HepG2 (cell line): ENCODE measurements around the gene MITF. TPM values are rescaled to one million over a fixed set of nuclear protein-coding genes. Genes with fewer than 3 reads are reported as not detected.

Source experiments
- ATAC-seq: fragments of 200-7000 bp; cut with Tn5 transposase; 3 replicates; pipeline ENCODE4 v1.9.1; 2020; ENCODE audit warnings: mild to moderate bottlenecking, moderate library complexity
- BruUV-seq: library from RNA; stranded (reverse); fragments of 400-500 nt; replicated peaks from 2 replicates; lab custom pipeline; 2021; lab: Mats Ljungman, UMichigan
- CTCF ChIA-PET: fragments of 300-600 bp; formaldehyde crosslinking; extraction: SDS; loops from one replicate; lab custom pipeline; 2021; ENCODE audit warnings: low total read pairs, inconsistent platforms, low intra/inter-chr PET ratio; lab: Yijun Ruan, JAX
- POLR2A ChIA-PET: fragments of 350-600 bp; sonication (Branson Sonifier 250); formaldehyde crosslinking; loops from one replicate; lab custom pipeline; 2020; ENCODE audit warnings: antibody characterized with exemption, inconsistent platforms; lab: Yijun Ruan, JAX
- DNase-seq: peaks from one replicate; pipeline ENCODE4 v3.0.0-alpha.2; 2015; ENCODE audit warnings: low spot score
- FAIRE-seq: peaks from 3 replicates; lab custom pipeline; 2011; peaks lifted over from hg19 to GRCh38; lab: Jason Lieb, UNC
- H2AFZ ChIP-seq: one replicate; pipeline ENCODE4 v1.6.1; 2011; ENCODE audit warnings: low read length, inconsistent platforms
- H3K27ac ChIP-seq: fragments of 300-600 bp; 3 replicates; pipeline ENCODE4 v1.8.0; 2011; ENCODE audit warnings: mixed run types, mild to moderate bottlenecking, mixed read lengths, low read length, inconsistent platforms; ENCODE audit not compliant: insufficient read depth; ENCODE audit errors: extremely low read length
- H3K27me3 ChIP-seq, 2 experiments: fragments of 200-600 bp in 1 of 2; 2 replicates in 1 of 2; 3 replicates in 1 of 2; pipeline versions ENCODE4 v1.6.0 to v1.8.0; 2011; ENCODE audit warnings: low read length in 2 of 2, mild to moderate bottlenecking in 2 of 2, moderate library complexity in 2 of 2, inconsistent platforms in 1 of 2; ENCODE audit not compliant: insufficient read depth in 2 of 2, control insufficient read depth in 1 of 2
- H3K36me3 ChIP-seq, 2 experiments: fragments of 200-600 bp in 1 of 2; replicated peaks in 1 of 2; 2 replicates in 1 of 2; 3 replicates in 1 of 2; pipeline versions ENCODE4 v1.5.1 to v1.8.0; 2011; ENCODE audit warnings: low read length in 2 of 2, inconsistent platforms in 1 of 2; ENCODE audit not compliant: insufficient read depth in 2 of 2, control insufficient read depth in 1 of 2
- H3K4me1 ChIP-seq: 2 replicates; pipeline ENCODE4 v1.5.1; 2012; ENCODE audit warnings: low read length, inconsistent platforms; ENCODE audit not compliant: insufficient read depth
- H3K4me2 ChIP-seq: 2 replicates; pipeline ENCODE4 v1.6.0; 2011; ENCODE audit warnings: low read depth, low read length, inconsistent platforms
- H3K4me3 ChIP-seq, 3 experiments: fragments of 200-600 bp in 1 of 3; sonication (generic), shearing (Covaris generic) in 1 of 3; replicated peaks in 1 of 3; 2 replicates each; pipeline ENCODE4 v1.5.1; 2011 to 2016; ENCODE audit warnings: low read length in 3 of 3, inconsistent platforms in 2 of 3, low read depth in 2 of 3, mild to moderate bottlenecking in 2 of 3, control low read depth in 1 of 3, mixed read lengths in 1 of 3; ENCODE audit not compliant: insufficient read depth in 1 of 3
- H3K79me2 ChIP-seq: one replicate; pipeline ENCODE4 v1.6.1; 2011; ENCODE audit warnings: low read length, inconsistent platforms; ENCODE audit not compliant: insufficient read depth
- H3K9ac ChIP-seq: 2 replicates; pipeline ENCODE4 v1.6.0; 2011; ENCODE audit warnings: mild to moderate bottlenecking, low read depth, low read length, inconsistent platforms; ENCODE audit not compliant: insufficient read depth
- H3K9me3 ChIP-seq: 2 replicates; pipeline ENCODE4 v1.5.1; 2012; ENCODE audit warnings: mild to moderate bottlenecking, low read length
- H4K20me1 ChIP-seq: 2 replicates; pipeline ENCODE4 v1.6.0; 2011; ENCODE audit warnings: inconsistent platforms, mild to moderate bottlenecking, low read length, moderate library complexity; ENCODE audit not compliant: insufficient read depth
- FLYWCH1 ChIP-seq: sonication (generic); formaldehyde crosslinking; IDR thresholded peaks from 2 replicates; pipeline ENCODE4 v1.8.1; 2023; ENCODE audit warnings: mild to moderate bottlenecking, missing genetic modification reagents
- HDAC2 ChIP-seq: sonication (generic); formaldehyde crosslinking; IDR thresholded peaks from 2 replicates; pipeline ENCODE4 v1.4.0; 2020; ENCODE audit warnings: missing genetic modification reagents
- MBD4 ChIP-seq: IDR thresholded peaks from 2 replicates; pipeline ENCODE4 v1.6.1; 2012; ENCODE audit warnings: low read length, inconsistent platforms, borderline replicate concordance
- THAP8 ChIP-seq: sonication (generic); formaldehyde crosslinking; IDR thresholded peaks from 2 replicates; pipeline ENCODE4 v1.5.1; 2020; ENCODE audit warnings: missing genetic modification reagents, mild to moderate bottlenecking, borderline replicate concordance
- XBP1 ChIP-seq: sonication (generic); formaldehyde crosslinking; IDR thresholded peaks from 2 replicates; pipeline ENCODE4 v1.5.0; 2020; ENCODE audit warnings: missing genetic modification reagents
- ZNF17 ChIP-seq: sonication (generic); formaldehyde crosslinking; IDR thresholded peaks from 2 replicates; pipeline ENCODE4 v1.5.0; 2020; ENCODE audit warnings: mild to moderate bottlenecking, missing genetic modification reagents
- ZNF746 ChIP-seq: sonication (generic); formaldehyde crosslinking; IDR thresholded peaks from 2 replicates; pipeline ENCODE4 v1.8.0; 2022; ENCODE audit warnings: mild to moderate bottlenecking, missing genetic modification reagents
- WGBS: methylation state at CpG from one replicate; pipeline ENCODE4 v1.1.6; 2017; ENCODE audit warnings: low lambda C conversion rate; 5-methylcytosine and 5-hydroxymethylcytosine counted together
- in situ Hi-C: cut with HindIII; loops from 2 replicates; pipeline ENCODE4 v1.10.0; 2017; ENCODE audit warnings: low pct_unique_long_range_greater_than_20kb; ENCODE audit not compliant: extremely low pct_ligation_motif_present
- intact Hi-C: fragments of 100-400 bp; cut with micrococcal nuclease; formaldehyde crosslinking; loops from one replicate; pipeline ENCODE4 v1.10.0; 2022; ENCODE audit not compliant: unreplicated experiment
- polyA plus RNA-seq, 8 experiments: library from polyadenylated mRNA; depleted of rRNA in 3 of 8; stranded (reverse) in 7 of 8; unstranded in 1 of 8; fragments of >200 nt; fragmentation: Illumina TruSeq in 4 of 8; extraction: Trizol in 4 of 8; gene quantifications; 2 replicates each; pipeline versions ENCODE4 v1.2.1 to v1.2.3, GENCODE V29; 2011 to 2016; ENCODE audit warnings: low read depth in 4 of 8, missing spikeins in 1 of 8, mixed read lengths in 1 of 8; ENCODE audit not compliant: insufficient read depth in 1 of 8
- total RNA-seq, 5 experiments: library from RNA; depleted of rRNA; stranded (reverse); fragments of >200 nt; fragmentation: Illumina TruSeq; extraction: Trizol; gene quantifications; 2 replicates each; pipeline ENCODE4 v1.2.3, GENCODE V29; 2016; ENCODE audit warnings: low read depth in 1 of 5
- TF ChIP-seq, protein P1 (sequence below): sonication (generic); formaldehyde crosslinking; IDR thresholded peaks from 2 replicates; pipeline ENCODE4 v1.4.0; 2020; ENCODE audit warnings: missing genetic modification reagents, borderline replicate concordance

The MITF gene
- total and polyA plus RNA-seq, 2 of the 13 experiments (the other 11 are each of a cell fraction or from before 2014, with no cell fraction given): 0.12 to 0.38 TPM

GRCh38 chr3:69751074-69751476 is 11.8 kb downstream of the MITF start:
- no peak for ATAC-seq
- in situ Hi-C loops: no loop called here

More at GRCh38 chr3:69751074-69751476, 11.8 kb downstream of the MITF start:
- Histone ChIP-seq H3K4me1 (no peaks in the 10 kb centered on the region), H3K79me2 (no peaks in the 10 kb centered on the region), H3K27me3 (no peaks in the 10 kb centered on the region; a peak in 1 of 5 replicates), H3K9me3 (no peaks in the 10 kb centered on the region), H4K20me1 (no peaks in the 10 kb centered on the region), H2AFZ (no peak overlapping the region), H3K27ac (no peak overlapping the region), H3K4me3 (no peak overlapping the region), H3K36me3 (no peaks in the 10 kb centered on the region), H3K9ac (no peak overlapping the region)
- intact Hi-C loops: no loop called here
- DNase-seq (no peak), FAIRE-seq (no peak)
- CTCF ChIA-PET: no interaction called here
- 0% methylated on average over 1 of the region's 1 CpG for WGBS
- POLR2A ChIA-PET: no interaction called here
- TF ChIP-seq, protein P1, sequence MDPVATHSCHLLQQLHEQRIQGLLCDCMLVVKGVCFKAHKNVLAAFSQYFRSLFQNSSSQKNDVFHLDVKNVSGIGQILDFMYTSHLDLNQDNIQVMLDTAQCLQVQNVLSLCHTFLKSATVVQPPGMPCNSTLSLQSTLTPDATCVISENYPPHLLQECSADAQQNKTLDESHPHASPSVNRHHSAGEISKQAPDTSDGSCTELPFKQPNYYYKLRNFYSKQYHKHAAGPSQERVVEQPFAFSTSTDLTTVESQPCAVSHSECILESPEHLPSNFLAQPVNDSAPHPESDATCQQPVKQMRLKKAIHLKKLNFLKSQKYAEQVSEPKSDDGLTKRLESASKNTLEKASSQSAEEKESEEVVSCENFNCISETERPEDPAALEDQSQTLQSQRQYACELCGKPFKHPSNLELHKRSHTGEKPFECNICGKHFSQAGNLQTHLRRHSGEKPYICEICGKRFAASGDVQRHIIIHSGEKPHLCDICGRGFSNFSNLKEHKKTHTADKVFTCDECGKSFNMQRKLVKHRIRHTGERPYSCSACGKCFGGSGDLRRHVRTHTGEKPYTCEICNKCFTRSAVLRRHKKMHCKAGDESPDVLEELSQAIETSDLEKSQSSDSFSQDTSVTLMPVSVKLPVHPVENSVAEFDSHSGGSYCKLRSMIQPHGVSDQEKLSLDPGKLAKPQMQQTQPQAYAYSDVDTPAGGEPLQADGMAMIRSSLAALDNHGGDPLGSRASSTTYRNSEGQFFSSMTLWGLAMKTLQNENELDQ (CRISPR knock-in tag): no peak
- TF ChIP-seq THAP8 (CRISPR knock-in tag): no peak
- TF ChIP-seq ZNF746 (CRISPR knock-in tag): no peak
- TF ChIP-seq MBD4: no peak
- no peak for TF ChIP-seq ZNF17
- no peak for TF ChIP-seq FLYWCH1 (CRISPR knock-in tag)
- TF ChIP-seq HDAC2 (CRISPR knock-in tag): no peak
- no peak for TF ChIP-seq XBP1 (CRISPR knock-in tag)
- TF ChIP-seq, all 625 proteins: peak for 0
- BruUV-seq: no TSS peak
- no peak overlapping the region for H3K4me2 ChIP-seq
